Measurements from ENCODE around the gene SIGLEC10. TPM values are rescaled to one million over a fixed set of nuclear protein-coding genes. Genes with fewer than 3 reads are reported as not detected.

SIGLEC10 gene
- total and polyA plus RNA-seq, 2 experiments from 2014 or later, result 0.55 TPM; not detected in 1

DNA sequence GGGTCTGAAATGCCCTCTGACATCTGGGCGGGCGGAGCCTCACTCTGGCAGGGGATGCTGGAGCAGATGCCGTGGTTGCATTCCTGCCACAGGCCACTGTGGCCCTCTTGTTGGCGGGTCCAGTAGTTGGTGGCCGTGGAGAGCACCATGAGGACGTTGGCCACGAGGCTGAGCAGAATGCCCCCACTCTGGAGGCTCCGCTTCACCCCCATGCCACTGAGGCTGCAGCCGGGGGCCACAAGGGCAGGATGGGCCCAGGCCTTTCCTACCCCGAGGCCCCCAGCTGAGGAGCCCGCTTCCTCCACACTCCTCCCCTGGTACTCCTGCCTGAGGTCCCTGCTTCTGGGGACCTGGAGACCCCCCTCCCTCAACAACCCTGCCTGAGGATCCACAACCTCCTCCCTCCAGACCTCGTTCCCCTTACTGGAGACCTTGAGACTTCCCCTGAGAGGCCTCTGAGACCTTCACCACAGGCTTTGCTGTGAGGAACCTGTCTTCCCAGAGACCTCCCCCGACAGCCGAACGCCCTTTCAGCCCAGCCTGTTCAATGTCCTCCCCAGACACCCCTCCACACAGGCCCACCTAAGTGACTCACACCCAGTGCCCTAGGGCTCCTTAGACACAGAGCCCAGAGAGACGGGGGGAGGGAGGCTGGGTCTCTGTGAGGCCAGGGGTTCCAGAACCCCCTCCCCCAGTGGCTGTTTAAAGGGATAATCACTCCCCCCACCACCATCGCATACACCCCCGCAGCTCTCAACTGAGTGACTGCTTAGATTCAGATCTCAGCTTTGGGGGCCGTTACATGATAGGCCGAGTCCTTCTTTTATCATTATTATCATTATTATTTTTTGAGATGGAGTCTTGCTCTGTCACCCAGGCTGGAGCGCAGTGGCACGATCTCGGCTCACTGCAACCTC is 48.8 kb downstream of the SIGLEC10 start, which contains the start of gene CLDND2:
CLDND2 (minus strand) TSS at position 638 of the 917 bp plus-strand sequence; CDS start at position 212, 426 bp downstream.
- peak within 1 kb of the TSS; percentile 55 for H3K4me3 ChIP-seq
- DNase-seq (ENCODE audit: low read depth in 1 of 2, low spot score in 1 of 2), result no peak
- H3K4me1 ChIP-seq (ENCODE audit: low read depth), result peaks cover 8% of the 10 kb centered on the region
- H3K27ac ChIP-seq, result peak within 1 kb of the TSS; percentile 55
- no peak for TF ChIP-seq CTCF (IDR thresholded peaks at IDR 0.05; ENCODE audit: low read depth, low read length)
- H3K36me3 ChIP-seq, result no peaks in the 10 kb centered on the region
- no peaks in the 10 kb centered on the region for H3K27me3 ChIP-seq
- H3K9me3 ChIP-seq (ENCODE audit: low read depth), result no peaks in the 10 kb centered on the region

DNA sequence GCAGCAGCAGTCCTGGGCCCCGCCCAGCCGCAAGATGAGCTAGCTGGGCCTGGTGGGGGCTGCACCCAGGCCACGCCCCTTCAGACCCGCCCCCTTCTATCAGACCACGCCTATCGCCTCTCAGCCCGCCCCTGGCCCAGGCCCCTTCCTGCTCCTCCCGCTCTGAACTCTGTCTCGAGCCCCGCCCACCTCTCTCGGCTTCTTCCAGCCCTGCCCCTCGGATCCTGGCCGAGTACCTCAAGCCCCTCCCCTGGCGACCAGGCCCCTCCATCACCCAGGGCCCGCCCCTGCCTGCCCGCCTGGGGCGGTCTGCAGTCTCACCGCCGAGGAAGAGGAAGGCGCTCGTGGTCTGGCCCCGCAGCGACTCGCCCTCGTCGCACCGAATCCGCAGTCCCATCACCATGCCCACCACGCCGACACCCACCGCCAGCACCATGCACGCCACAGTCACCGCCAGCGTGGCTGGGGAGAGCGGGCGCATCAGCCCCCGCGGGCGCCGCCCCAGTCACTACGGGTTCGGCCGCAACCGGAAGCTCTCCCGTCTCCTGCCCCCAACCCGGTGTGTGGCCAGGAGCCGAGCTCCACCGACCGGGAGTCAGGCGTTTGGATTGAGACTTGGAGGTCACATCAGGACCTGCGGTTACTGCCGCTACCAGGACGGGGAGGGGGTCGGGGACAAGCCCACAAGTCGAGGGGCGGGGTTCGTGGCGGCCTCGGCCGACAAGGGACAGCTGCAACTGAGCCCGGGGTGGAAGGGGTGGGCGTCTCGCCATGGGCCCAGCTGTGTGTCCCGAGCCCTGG is 49.7 kb downstream of the SIGLEC10 start:
- H3K27ac ChIP-seq, result peak overlapping the region; percentile 90
- TF ChIP-seq CTCF (IDR thresholded peaks at IDR 0.05; ENCODE audit: low read depth, low read length), result no peak
- peaks cover 8% of the 10 kb centered on the region for H3K4me1 ChIP-seq (ENCODE audit: low read depth)
- no peaks in the 10 kb centered on the region for H3K36me3 ChIP-seq
- peak overlapping the region; percentile 55 for H3K4me3 ChIP-seq
- DNase-seq (ENCODE audit: low read depth in 1 of 2, low spot score in 1 of 2), result peak; percentile 99 to 100
- no peaks in the 10 kb centered on the region for H3K27me3 ChIP-seq
- no peaks in the 10 kb centered on the region for H3K9me3 ChIP-seq (ENCODE audit: low read depth)

- peaks cover 8% of the 10 kb centered on the region for H3K4me1 ChIP-seq (ENCODE audit: low read depth)
- no peak for DNase-seq (ENCODE audit: low read depth in 1 of 2, low spot score in 1 of 2)
- H3K4me3 ChIP-seq, result peak overlapping the region; percentile 55
- TF ChIP-seq CTCF (IDR thresholded peaks at IDR 0.05; ENCODE audit: low read depth, low read length), result no peak
- H3K27ac ChIP-seq, result peak overlapping the region; percentile 90
- H3K27me3 ChIP-seq, result no peaks in the 10 kb centered on the region
- no peaks in the 10 kb centered on the region for H3K36me3 ChIP-seq
- H3K9me3 ChIP-seq (ENCODE audit: low read depth), result no peaks in the 10 kb centered on the region
These were observed 50.2 kb downstream of the SIGLEC10 start for GRCh38 chr19:51367255-51367564.

DNA sequence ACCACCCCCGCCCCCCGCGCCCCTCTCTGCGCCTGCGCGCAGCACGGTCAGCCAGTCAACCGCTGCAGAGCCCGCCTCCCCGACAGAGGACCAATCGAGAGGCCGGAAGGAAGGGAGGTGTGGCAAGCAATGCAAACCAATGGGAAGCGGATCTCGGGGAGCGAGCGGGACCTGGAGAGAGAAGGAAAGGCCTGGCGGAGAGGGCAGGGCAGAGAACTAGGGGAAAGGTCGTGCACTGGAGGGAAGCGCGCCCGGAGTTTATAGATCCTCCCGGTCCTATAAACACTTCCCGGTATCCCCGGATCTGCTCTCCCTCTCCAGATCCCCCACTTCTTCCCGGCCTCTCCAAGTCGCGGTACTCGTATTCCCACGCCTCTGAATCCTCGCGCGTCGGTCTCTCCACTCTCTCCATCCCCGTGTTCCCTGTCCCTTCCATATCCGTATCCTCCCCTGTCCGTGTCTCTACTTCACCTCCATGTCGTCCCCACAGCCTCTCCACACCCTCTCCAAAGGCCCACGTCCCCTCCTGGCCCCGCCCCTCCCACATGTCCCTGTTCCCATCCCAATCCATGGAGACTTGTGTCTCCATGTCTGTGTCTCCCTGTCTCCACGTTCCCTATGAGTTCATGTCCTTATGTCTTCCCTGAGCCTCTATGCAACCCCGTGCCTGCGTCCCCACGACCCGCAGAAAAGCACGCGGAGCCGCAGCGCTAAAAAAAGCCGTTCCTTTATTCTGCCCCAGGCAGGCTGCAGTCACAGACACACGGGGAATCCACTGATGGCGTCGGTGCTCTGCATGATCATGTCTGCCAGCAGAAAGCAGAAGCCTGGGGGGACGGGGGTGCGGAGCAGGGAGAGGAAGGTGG is 50.8 kb downstream of the SIGLEC10 start:
- no peak for TF ChIP-seq CTCF (IDR thresholded peaks at IDR 0.05; ENCODE audit: low read depth, low read length)
- peaks cover 8% of the 10 kb centered on the region for H3K4me1 ChIP-seq (ENCODE audit: low read depth)

GRCh38 chr19:51365965-51366388 is 51.5 kb downstream of the SIGLEC10 start, which contains the start of gene ETFB:
Gene ETFB (minus strand): TSS chr19:51366388. CDS start chr19:51366326, 62 bp downstream.
- peaks cover 8% of the 10 kb centered on the region for H3K4me1 ChIP-seq (ENCODE audit: low read depth)
- peak within 1 kb of the TSS; percentile 57 for H3K4me3 ChIP-seq
- H3K27ac ChIP-seq, result peak within 1 kb of the TSS; percentile 90
- H3K27me3 ChIP-seq, result no peaks in the 10 kb centered on the region
- H3K36me3 ChIP-seq, result no peaks in the 10 kb centered on the region
- DNase-seq (ENCODE audit: low read depth in 1 of 2, low spot score in 1 of 2), result no peak
- H3K9me3 ChIP-seq (ENCODE audit: low read depth), result no peaks in the 10 kb centered on the region
- TF ChIP-seq CTCF (IDR thresholded peaks at IDR 0.05; ENCODE audit: low read depth, low read length), result no peak

More for the DNA sequence above, 50.8 kb downstream of the SIGLEC10 start:
- peak overlapping the region; percentile 57 for H3K4me3 ChIP-seq
- peak; percentile 99 for DNase-seq (ENCODE audit: low read depth in 1 of 2, low spot score in 1 of 2)
- H3K36me3 ChIP-seq, result no peaks in the 10 kb centered on the region
- no peaks in the 10 kb centered on the region for H3K9me3 ChIP-seq (ENCODE audit: low read depth)
- no peaks in the 10 kb centered on the region for H3K27me3 ChIP-seq
- H3K27ac ChIP-seq, result peak overlapping the region; percentile 90
